ENCODE results near the gene AGK. TPM values are rescaled to one million over a fixed set of nuclear protein-coding genes. Genes with fewer than 3 reads are reported as not detected.

AGK gene
- total and polyA plus RNA-seq, 4 donors, result 7.2 to 13.6 (median 8.9) TPM

GRCh38 chr7:141609576-141609975 is 58.4 kb downstream of the AGK start:
- Histone ChIP-seq H3K27me3 (ENCODE audit: control insufficient read depth in 4 of 4, insufficient read depth in 4 of 4, low read length in 3 of 4) (no peaks in the 10 kb centered on the region), H3K27ac (ENCODE audit: low read depth in 1 of 2, low read length in 2 of 2) (no peak overlapping the region), H3K9me3 (ENCODE audit: control insufficient read depth in 4 of 4, low read length in 3 of 4) (no peaks in the 10 kb centered on the region), H3K4me1 (ENCODE audit: control insufficient read depth in 4 of 4, insufficient read depth in 4 of 4, low read length in 3 of 4) (no peaks in the 10 kb centered on the region), H3K36me3 (ENCODE audit: control insufficient read depth in 4 of 4, insufficient read depth in 3 of 4, low read depth in 1 of 4, low read length in 3 of 4) (peaks cover 2 to 8% (median 6%) of the 10 kb centered on the region in 4 donors), H3K4me3 (ENCODE audit: low read depth in 1 of 3, low read length in 3 of 3) (no peak overlapping the region), H3K9ac (ENCODE audit: low read depth in 1 of 2, low read length in 2 of 2) (no peak overlapping the region)
- 98% methylated on average over 3 of the region's 3 CpGs for WGBS
- TF ChIP-seq MAX (IDR thresholded peaks at IDR 0.05) (no peak), ATF3 (IDR thresholded peaks at IDR 0.05) (no peak), EGR1 (IDR thresholded peaks at IDR 0.05; ENCODE audit: low read depth in 2 of 2) (no peak), RXRA (IDR thresholded peaks at IDR 0.05) (no peak), FOXA1 (IDR thresholded peaks at IDR 0.05) (no peak), HNF4G (IDR thresholded peaks at IDR 0.05) (no peak), REST (IDR thresholded peaks at IDR 0.05) (no peak), CTCF (IDR thresholded peaks at IDR 0.05; ENCODE audit: low read depth, low read length, missing input control) (no peak), ZBTB33 (IDR thresholded peaks at IDR 0.05) (no peak), GABPA (IDR thresholded peaks at IDR 0.05 in 1 of 2, conservative IDR thresholded peaks at IDR 0.05 in 1 of 2) (no peak), HNF4A (conservative IDR thresholded peaks at IDR 0.05) (no peak), RAD21 (IDR thresholded peaks at IDR 0.05) (no peak), JUND (IDR thresholded peaks at IDR 0.05) (no peak), SP1 (IDR thresholded peaks at IDR 0.05) (no peak), FOXA2 (IDR thresholded peaks at IDR 0.05) (no peak), TAF1 (conservative IDR thresholded peaks at IDR 0.05) (no peak), NR2F2 (IDR thresholded peaks at IDR 0.05) (no peak), YY1 (IDR thresholded peaks at IDR 0.05) (no peak)
- DNase-seq (ENCODE audit: low spot score), result no peak
